HG02852 (cell line): Measurements from ENCODE around the gene VSTM2B.
A peak's percentile ranks its signal among the peaks of the same experiment; 100 is the strongest.

ENCODE experiments used
- ATAC-seq: cut with Tn5 transposase; IDR thresholded peaks from one replicate; pipeline ENCODE4 v1.9.1; 2021; ENCODE audit warnings: mild to moderate bottlenecking, moderate library complexity; ENCODE audit not compliant: unreplicated experiment

Gene VSTM2B

DNA sequence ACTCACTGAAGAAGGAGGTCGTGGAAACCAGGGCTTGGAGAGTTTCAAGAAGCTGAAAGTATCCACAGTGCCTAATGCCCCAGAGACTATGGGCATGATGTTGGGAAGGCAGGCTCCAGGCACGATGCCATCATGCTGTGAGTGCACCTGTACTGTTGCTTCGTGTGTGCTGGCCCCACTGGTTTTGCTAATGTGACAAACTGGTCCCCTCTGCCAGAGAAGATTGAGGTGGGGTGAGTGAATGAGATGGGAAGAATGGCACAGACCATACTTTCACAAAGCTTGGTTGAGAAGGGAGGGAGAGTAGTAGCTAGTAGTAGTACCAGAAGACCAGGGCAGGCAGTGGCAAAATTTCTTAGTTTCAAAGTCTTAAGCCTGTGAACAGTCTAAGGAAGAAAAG, 61.3 kb downstream of the VSTM2B start:
- no peak for ATAC-seq

DNA sequence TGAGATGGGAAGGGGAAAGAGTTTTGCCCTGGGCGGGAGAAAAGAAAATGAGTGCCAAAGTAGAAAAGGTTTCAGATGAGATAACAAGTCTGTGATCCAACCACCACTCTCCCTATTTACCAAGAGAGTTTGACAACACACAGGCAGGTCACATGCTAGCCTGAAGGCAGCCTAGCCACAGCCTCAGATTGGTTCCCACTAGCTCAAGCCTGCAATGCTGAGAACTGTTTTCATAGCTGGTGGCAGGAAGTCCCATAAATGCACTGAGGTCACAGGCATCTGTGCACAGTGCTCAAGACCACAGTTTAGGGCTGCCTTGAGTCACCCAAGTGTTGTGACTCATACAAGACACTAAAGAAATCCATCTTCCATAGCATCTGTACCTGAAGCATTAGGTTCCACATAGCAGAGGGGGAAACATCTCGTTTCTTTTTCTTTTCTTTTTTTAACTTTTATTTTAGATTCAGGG, 61.8 kb downstream of the VSTM2B start:
- peak; percentile 93 for ATAC-seq

DNA sequence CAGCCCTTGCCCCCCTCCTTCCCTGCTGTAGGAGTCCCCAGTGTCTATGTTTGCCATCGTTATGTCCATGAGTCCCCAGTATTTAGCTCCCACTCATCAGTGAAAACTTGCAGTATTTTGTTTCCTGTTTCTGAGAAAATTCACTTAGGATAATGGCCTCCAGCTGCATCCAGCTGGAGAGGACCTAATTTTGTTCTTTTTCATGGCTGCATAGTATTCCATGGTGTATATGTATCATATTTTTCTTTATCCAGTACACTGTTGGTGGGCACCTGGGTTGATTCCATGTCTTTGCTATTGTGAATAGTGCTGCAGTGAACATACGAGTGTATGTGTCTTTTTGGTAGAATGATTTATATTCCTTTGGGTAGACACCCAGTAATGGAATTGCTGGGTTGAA, 62.3 kb downstream of the VSTM2B start:
- no peak for ATAC-seq

DNA sequence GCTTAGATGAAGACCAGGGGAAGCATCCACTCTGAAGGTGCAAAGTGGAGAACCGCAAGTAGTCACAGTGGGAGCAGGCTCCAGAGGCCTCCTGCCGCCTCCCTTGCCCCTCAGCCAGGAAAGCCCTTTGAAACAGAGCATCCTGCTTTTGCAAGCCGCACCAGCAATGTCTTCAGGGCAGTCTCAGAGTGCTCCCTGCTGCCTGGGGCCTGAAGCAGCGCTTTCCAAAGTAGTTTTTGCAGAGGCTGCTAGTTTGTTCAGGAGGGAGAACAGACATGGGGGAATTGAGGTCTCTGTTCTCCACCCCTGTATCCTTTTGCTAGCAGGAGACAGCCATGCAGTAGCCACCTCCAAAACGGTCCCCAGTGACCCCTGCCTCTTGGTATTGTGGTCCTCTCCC, 64.5 kb downstream of the VSTM2B start:
- ATAC-seq: no peak

DNA sequence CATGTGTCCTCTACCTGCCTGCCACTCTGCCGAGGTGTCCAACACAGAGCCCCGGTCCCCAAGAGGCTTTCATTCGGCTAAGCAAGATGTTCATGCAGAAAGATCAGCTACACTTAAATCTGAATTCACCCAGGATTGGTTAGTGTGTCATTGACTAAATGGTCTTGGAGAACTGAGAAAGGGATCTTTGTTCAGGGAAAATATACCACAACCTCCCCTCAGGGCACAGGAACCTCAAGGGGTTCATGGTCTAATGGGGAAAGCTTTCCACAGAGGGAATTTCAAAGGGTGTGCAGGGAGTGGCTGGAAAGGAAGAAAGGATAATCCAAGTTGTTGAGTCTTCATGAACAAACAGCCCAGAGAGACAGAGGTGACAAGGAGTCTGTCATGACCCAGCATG, 65.9 kb downstream of the VSTM2B start:
- ATAC-seq: no peak

DNA sequence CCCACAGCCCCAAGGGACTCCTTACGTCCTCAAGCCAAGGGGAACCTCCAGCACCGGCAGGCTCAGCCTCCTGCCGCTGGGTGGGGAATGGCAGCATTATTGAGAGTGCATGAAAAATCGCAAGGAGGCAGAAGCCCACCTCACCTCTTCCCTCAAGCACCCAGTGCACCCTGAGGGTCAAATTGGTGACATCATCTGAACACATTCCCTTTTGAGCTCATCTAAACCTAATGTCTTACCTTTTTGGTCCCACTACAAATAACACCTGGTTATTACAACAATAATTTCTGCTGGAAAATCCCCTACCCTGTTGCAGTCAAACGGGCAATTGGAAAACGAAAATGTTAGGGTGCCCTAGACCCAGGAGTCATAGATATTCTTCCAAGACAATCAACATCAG, 68.1 kb downstream of the VSTM2B start:
- no peak for ATAC-seq

DNA sequence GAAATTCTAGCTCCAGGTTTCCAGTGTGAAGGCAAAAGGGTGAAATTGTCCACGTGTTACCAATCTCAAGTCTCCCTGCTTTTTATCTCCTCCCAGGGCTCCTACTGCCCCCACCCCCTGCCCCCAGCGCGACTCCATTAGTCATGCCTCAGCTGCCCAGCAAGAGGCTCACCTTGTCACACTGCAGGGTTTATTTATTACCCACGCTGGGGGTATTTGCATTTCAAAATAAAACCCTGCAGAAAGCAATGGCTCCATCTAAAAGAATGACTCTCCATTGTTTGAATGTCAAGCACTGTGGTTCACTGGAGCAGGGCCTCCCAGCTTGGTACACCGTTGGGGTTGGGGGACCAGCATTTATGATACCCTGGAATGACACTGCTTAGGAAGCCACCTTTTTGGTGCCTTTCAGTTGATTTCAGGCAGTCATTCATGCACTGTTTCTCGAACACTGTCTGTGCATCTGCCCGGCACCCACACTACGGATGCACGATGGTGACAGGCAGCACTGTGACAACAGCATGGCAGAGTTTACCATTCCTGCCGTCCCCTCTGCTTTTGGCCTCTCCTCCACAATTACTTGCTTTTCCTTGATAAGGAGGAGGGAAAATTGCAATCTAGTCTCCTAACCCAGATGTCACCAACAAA, 70.4 kb downstream of the VSTM2B start:
- ATAC-seq: no peak

DNA sequence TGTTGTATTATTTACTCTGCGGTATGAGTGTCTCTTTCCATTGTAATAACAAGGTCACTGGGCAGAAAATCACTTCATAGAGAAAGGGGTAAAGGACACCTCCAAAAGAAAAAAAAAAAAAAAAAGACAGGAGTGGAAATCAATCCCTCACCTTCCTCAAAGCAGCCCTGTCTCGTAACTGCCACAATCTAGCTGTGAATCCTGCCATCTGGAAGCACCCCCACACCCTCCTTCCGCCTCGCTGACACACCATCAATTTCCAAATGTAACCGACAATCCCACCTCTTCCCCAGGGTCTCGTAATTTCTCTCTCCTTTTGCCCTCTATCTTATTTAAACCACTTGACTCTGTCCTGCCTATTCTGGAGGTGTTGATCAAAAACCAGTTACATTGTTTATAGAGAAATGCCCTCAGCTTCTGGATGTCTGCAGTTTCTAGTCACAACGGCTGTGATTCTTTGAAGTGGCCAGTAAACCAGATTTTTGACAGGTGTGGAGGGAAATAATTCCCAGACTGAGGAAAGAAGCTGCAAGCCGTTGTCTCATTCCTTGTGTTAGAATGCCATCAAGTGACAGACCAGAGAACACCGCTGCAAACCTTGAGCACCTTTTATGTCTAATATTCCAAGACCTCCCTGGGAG, 71.2 kb downstream of the VSTM2B start:
- ATAC-seq: no peak

DNA sequence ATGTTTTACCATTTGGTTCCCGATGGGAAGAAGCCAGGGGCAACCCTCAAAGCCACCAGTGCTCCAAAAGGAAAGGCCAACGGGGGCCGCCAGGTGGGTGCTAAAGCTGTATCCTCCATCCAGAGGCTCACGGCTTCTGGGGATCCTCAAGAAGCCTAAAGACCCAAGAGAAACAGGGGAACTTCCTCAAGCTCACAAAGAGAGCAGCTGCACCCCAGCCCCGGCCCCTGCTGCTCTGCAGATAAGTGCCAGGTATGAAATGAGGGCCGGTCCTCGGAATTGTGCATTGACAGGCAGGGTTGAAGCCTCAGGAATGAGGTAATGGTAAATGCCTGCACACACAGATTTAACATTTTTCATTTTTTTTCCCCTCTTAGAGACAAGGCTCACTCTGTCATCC, 72.2 kb downstream of the VSTM2B start:
- ATAC-seq: no peak

DNA sequence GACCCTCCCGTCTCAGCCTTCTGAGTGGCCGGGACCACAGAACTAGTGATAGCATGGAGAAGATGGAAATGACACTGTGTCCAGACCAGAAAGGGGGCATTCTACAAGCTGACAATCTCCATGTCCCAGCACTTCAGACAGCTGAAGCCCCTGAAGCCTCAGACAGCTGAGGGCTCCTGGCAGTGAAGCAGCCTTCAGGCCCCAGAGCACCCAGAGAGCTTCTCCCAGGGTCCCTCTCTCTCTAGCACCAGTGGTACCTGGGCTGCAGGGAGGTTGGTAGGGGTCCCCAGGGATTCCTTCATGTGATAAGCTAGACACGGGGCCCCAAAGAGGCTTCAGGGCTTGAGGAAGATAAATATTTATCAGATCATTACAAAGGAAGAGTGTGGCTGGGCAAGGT, 72.7 kb downstream of the VSTM2B start:
- ATAC-seq: no peak

DNA sequence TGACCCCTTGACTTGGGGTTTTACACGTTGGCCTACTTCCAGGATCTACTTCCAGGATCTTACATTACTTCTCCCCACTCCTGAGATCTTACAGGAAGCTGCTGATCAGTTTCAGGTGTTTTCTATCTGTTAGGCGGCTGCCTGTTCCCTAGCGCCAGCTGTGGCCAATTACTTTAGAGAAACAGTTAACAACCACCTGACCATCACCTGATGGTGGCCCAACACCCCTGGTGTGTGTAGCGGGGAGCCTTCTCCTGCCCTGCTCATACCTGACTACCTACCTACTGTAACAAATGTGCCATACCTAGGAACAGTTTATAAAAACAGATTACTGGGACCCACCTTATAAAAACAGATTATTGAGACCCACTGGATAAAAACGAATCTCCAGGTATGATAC, 77.5 kb downstream of the VSTM2B start:
- no peak for ATAC-seq

DNA sequence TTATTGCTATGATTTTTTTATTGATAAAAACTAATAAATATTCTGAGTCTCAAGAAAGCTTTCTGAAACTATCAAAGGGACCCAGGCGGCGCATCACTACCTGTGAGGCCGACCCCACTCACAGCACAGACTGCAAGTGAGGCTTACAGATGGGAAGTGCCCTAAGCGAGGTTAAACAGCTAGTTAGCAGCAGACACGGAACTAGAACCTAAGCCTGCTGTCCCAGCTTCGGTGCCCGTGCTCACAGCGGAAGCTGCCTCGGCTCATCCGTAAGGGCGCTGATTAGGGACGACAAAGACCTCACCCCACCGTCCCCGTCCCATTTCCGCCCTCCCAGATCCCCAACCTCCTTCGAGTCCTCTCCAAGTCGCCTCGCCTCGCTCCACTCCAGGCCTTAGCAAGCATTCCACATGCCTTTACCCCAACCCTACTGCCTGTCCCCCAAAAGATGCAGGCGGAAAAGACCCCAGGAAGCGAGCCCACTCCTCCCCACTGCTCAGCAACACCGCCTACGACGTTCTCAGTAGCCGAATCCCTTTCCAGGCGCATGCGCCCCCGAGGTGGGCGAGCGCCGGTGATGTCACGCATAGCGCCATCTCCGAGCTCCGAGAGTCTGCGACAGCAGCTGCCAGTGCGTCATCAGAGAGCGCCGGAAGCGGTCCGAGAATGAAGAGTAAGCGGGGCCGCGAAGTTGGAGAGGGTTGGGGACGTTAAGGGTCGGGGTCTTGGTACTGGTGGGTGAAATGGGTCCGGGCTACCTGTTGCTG, 80.0 kb downstream of the VSTM2B start, which contains the start of gene POP4:
TSS of gene POP4 (plus strand) at position 631 of the 767 bp plus-strand sequence. CDS start at position 667, 36 bp downstream.
- peak; percentile 62 for ATAC-seq

DNA sequence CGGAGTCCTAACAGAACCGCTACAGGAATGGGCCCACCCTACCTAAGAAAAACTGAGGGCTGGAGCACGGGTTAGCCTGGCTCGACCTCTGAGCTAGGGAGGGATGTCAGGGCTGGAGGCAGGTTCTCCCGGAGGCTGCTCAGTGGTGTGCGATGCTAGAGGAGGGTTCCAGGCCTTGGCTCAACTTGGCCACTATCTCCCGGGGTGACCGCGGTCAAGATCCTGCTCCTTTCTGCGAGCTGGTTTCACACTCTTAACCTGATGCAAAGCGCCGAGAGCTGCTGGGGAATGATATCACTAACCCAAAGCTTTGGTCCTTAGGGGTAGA, 80.6 kb downstream of the VSTM2B start:
- ATAC-seq: peak; percentile 15

DNA sequence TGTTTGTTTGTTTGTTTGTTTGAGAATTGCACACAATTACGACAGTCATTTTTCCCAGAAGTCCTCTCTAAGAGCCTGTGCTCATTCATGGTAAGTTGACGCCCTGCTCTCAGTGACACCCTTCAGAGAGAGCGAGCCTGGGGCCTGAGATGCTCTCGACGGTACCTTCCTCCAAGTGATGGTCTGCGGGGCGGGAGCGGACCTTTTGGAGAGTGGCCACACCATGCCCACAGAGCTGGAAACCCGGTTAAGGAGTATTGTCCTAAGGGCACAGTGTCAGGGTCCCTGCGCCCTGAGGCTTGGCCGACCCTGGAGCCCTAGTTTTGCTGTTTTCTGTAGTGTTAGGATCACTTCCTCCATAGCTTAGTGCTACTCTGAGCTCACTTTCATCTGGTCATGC, 83.8 kb downstream of the VSTM2B start:
- ATAC-seq: no peak

DNA sequence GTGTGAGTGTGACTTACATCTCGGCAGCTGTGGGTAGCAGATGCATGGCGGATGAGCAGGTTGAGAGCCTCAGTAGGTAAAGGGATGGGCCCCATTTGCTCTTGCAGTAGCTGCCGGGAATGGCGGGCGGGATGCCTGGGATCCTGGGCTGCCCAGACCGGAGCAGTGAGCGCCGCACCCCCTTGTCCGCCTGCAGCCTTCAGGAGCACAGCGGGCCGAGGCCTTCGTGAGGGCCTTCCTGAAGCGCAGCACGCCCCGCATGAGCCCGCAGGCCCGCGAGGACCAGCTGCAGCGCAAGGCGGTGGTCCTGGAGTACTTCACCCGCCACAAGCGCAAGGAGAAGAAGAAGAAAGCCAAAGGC, 84.4 kb downstream of the VSTM2B start:
- ATAC-seq: no peak

DNA sequence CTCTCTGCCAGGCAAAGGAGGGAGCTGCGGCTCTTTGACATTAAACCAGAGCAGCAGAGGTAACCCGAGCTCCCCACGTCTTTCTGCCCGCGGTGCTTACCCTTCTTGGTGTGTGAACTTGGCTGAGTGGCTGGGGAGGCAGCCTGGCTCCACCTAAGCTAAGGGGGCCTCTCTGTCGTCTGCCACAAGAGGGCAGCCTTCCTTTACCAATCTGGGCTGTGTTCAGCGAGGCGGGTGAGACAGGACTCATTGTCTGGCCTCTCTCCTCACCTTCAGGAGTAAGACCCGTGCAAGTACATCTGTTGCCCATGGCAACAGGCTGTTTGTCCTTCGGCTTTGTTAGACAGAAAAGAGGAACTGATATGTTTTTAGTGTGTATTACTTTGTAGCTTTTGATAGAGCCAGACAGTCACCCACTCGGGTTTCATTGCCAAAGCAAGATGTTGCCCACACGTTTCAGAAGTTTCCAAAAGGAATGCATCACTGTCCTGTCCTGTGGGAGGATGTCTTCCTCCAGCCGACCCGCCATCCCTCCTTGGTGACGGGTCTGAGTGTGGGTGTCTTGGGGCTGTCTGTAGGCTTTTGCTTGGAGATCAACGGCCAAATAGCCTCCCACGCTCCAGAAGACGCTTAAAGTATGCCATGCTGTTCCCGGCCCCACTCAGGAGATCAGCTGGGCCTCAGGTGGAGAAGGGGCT, 84.9 kb downstream of the VSTM2B start:
- peak; percentile 73 for ATAC-seq

DNA sequence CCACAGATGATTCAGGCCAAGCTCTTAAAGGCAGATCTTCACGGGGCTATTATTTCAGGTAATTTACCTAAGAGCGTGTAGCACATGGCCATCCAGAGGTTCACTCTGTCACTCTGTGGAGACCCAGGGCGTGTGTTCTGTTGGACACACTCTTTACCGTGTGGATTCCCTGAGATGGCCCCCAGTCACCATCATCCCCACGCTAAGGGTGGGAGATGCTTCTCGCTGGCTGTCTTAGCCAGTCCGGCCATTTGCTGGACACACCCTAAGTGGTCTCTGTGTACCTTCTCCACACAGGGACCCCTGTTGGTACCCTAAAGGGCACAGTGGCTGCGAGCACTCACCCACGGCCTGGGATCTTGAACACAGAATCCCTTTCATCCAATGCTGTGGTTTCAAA, 86.3 kb downstream of the VSTM2B start:
- no peak for ATAC-seq

DNA sequence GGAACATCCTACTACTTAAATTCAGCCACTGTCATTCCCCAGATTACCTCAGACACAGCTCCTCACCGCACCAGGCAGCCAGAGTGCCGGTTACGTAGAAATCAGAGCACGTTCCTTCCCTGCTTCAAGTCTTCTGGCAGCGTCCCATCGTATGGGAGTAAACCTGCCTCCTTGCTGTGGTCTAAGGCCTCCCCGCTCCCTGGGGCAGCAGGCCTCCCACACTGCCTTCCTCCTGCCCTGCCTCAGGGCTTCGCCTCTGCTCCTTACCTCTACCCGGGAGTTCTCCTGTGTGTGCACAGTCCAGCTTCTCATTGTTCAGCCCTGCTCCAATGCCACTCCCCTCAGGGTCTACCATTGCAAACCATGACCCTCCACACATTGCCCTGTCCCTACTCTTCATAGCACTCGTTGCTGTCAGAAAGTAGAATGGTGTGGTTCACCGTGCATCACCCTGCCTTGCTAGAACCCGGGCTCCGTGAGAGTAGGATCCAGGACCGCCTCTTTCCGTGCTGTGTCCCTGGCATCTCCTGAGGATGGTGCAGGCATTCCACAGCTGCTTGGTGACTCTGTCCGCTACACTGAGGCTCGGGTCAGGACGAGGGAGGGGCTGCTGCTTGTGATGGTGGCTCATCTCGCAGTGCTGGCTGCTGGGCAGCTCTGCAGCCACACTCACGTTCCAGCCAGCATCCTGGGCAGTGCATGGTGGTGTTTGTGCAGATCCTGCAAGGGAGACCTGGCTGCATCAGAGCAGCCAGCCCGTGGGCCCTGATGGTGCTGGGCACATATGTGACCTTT, 87.2 kb downstream of the VSTM2B start:
- ATAC-seq: no peak

DNA sequence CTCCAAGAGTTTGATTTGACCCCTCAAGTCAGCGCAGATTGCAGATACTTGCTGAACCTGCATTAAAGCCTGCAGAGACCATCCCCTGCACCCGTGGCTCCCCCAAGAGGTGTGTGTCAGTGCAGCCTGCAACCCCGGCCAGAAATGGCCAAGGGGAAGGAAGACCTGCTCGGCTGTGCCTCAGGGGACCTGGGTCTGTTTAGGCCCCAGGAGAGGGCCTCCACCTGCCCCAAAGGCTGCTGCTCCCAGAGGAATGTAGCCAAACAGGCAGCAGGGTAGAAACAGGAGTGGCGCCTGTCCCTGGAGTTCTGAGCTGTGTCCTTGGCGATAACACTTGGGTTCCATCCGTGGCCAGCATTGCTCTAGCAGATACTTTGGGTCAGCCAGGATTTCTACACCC, 88.3 kb downstream of the VSTM2B start:
- ATAC-seq: no peak
